ENCODE data around the gene C1orf56.

- TF ChIP-seq POLR2A (IDR thresholded peaks at IDR 0.05; ENCODE audit: low read depth, low read length) (no peak), TAF1 (IDR thresholded peaks at IDR 0.05; ENCODE audit: low read depth, low read length) (no peak)
These were observed 50.6 kb downstream of the C1orf56 start for GRCh38 chr1:151098126-151098525.
